GM18505 (cell line): ENCODE measurements around the gene KLHL1.
"Not testable (repeated sequence)": the region's sequence is repeated elsewhere in the genome, so short reads cannot be mapped to it uniquely, and the experiment has no call there.

ENCODE experiments used
- ATAC-seq: cut with Tn5 transposase; IDR thresholded peaks from one replicate; pipeline ENCODE4 v1.9.1; 2021; ENCODE audit not compliant: unreplicated experiment
- POLR2A ChIP-seq: IDR thresholded peaks from 4 replicates; pipeline ENCODE4 v1.6.1; 2011; ENCODE audit warnings: borderline replicate concordance; ENCODE audit not compliant: insufficient read depth, insufficient read length; ENCODE audit errors: extremely low read depth

The KLHL1 gene, protein sequence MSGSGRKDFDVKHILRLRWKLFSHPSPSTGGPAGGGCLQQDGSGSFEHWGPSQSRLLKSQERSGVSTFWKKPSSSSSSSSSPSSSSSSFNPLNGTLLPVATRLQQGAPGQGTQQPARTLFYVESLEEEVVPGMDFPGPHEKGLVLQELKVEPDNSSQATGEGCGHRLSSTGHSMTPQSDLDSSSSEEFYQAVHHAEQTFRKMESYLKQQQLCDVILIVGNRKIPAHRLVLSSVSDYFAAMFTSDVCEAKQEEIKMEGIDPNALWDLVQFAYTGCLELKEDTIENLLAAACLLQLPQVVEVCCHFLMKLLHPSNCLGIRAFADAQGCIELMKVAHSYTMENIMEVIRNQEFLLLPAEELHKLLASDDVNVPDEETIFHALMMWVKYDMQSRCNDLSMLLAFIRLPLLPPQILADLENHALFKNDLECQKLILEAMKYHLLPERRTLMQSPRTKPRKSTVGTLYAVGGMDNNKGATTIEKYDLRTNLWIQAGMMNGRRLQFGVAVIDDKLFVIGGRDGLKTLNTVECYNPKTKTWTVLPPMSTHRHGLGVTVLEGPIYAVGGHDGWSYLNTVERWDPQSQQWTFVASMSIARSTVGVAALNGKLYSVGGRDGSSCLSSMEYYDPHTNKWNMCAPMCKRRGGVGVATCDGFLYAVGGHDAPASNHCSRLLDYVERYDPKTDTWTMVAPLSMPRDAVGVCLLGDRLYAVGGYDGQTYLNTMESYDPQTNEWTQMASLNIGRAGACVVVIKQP

DNA sequence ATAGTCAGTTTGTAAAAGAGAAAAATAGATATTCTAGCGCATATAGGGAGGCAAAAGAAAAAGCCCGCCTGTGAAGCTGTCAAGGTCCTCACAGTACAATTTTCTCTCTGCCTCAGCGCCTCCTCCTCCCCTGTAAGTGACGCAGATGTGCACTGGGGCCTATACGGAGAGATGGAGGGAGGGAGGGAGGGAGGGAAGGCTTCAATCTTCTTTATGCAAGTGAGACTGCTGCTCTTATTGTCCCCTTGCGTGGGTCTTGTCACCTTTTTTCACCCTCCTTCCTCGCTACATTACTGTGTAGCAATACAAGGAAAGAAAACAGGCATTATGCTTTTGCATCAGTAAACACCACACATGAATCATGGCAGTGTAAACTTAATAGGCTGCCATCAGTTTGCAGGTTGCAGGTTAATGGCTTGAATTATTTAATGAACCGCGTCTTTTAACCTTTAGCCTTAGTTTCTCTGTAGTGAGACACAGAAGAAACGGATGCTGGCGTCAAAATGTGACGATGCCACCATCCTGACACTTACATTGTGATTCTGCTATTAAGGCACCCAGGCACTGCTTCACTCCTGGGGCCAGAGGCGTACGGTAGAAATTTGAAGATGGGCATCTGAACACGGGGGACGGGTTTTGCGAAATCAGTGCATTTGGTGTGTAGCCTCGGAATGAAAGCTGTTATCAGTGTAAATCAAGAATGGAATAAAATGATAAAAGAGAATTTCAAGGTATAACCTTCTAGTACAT is at the start of gene KLHL1:
TSS of gene KLHL1 (minus strand) at position 97 of the 750 bp plus-strand sequence. CDS start 753 bp downstream, outside the sequence.
- no peak for TF ChIP-seq POLR2A
- ATAC-seq, result no peak

DNA sequence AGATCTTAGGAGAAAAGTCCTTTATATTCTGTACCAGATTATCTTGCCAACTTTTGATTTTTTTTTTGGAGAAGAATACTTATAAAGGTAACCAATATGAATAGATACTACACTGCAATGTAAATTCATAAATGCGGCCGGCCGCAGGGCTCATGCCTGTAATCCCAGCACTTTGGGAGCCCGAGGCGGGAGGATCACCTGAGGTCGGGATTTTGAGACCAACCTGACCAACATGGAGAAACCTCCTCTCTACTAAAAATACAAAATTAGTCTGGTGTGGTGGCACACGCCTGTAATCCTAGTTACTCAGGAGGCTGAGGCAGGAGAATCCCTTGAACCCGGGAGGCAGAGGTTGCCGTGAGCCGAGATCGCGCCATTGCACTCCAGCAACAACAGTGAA is 34.4 kb upstream of the KLHL1 start:
- not testable (repeated sequence) for ATAC-seq

DNA sequence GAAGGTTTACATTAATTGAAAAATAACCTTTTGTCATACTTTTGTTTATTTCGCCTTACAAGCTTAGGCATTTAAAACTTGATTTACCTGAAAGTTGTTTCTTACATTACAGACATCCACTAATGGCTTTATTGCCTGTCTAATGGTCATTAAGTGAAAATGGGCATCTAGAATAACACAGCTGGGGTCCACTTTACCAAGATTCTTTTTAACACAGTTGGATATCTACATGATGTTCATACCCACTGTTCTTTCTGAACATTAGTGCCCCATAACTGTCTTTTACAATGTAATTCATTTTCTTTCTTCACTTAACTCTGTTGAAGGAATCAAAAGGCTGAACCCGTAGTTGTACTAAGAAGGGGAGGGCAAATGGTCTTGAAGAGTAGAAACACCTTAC is 19.8 kb upstream of the KLHL1 start:
- ATAC-seq, result no peak
- no peak for TF ChIP-seq POLR2A

DNA sequence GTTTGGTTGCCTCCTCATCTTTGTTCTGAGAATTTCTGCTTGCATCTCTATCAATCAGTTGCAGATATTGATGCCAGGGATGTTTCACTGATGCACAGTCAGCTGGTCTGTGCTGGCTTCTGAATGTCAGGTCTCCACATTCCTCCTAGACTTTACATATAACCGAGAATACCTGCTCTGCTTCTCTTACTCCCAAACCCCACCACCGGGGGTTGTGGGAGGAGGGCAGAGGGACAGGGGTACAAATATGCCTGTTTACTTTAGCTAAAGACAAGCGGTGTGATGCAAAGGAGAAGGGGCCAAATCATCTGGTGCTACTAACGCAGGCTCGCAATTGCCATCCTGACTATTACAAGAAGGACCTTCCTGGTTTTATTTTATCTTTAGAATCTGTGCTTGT is 17.4 kb upstream of the KLHL1 start:
- no peak for ATAC-seq

DNA sequence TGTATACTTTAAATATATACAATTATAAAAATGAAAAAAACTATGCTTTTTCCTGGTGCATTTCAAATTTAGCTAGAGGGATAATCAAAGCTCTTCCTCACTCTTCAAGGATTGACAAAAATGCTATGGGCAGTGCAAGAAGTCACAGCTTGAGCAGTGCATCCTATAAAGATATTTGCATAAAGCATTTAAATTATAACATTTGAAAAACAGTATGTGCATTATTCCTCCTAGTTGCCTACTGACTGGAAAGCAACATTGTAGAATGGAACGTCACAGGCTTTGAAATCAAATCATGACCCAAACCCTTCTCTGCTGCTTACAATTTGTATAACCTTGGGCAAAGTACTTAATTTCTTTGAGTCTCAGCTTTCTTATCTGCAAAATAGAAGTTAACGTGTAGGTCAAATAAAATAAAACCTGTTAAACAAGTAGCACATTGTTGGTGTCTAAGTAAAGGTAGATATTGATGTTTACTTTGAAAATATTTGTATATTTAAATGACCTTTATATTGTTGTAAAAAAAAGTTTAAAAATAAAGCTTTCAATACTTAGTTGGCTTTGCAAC is 9.2 kb upstream of the KLHL1 start:
- TF ChIP-seq POLR2A, result no peak
- ATAC-seq, result no peak

More for the DNA sequence above, 17.4 kb upstream of the KLHL1 start:
- TF ChIP-seq POLR2A, result no peak

DNA sequence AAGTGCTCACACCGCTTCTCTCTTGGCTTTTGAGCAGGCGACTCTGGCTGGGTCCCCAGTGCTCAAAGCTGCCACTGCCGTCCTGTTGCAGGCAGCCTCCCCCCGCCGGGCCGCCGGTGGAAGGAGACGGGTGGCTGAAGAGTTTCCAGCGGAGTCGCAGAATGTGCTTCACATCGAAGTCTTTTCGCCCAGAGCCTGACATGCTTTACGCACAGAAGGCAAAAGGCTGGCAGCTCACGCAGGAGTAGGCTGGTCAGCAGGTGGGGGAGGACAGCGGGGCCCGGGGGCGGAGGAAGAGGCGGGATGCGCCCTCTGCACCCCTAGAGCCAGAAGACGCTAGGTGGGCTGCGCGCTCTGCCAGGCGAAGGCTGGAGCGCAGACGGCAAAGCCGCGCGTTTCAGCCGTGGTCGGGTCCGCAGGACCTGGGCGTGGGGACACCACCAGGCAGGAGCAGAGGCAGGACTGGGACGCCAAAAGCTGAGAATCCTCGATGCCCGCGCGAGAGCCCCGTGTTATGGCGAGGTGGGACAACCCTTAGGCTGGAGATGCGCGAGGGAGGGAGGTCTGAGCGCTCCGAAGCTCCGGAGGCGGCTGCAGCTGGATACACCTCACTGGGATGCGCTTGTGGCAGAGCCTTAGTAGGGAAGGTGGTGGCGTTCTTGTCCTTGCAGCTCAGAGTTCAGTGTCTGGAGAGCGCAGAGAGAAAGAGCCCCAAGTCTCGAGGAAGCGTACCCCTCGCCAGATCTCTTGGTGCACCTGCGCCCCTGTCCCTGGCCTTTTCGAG is 562 bp downstream of the KLHL1 start, which contains the start of gene ATXN8OS:
TSS of gene ATXN8OS (plus strand) at position 329 of the 784 bp plus-strand sequence.
- no peak for ATAC-seq
- no peak for TF ChIP-seq POLR2A

DNA sequence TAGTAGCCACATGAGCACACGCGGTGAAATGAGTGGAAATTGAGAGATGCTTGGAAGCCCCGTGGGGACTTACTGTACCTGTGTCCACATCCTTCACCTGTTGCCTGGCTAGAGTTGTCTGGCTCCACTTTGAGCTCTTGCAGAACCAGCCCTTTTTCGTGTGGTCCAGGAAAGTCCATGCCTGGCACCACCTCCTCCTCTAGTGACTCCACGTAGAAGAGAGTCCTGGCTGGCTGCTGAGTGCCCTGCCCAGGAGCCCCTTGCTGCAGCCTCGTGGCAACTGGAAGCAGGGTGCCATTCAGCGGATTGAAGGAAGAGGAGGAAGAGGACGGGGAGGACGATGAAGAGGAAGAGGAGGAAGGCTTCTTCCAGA is 1.1 kb downstream of the KLHL1 start:
- TF ChIP-seq POLR2A, result no peak
- no peak for ATAC-seq

DNA sequence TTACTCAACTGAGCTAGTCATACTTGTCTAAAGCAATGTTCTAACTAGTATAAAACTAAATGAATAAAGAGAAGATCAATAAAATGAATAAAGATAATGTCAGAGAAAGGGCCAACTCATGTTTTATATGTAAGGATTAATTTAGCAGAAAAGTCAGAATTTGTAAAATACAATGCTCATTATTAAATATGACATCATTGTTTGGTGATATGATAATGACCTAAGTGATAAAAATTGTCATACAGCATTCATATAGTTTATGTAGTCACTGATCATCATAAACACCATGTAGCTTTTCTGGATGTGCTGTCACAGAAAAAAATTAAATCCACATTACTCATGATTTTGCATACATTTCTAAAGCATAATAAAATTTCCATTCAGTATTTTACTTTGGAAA is 3.8 kb downstream of the KLHL1 start:
- TF ChIP-seq POLR2A, result no peak
- no peak for ATAC-seq

DNA sequence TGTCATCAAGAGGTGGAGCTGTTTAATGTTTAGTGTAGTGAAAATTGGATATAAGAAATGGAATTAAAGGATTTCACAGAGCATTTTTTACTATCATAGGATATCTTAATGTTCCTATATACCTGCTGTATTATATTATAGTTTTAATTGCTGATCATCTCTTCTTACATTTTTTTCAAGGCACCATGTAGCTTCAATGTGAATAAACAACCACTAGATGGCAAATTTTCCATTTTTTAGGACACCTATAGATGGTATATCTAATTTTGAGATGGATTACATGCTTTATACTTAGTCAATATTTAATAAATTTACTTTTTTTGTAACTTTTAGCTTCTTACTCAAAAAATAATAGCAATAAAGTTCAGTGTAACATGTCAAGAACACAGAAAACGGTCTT is 9.6 kb downstream of the KLHL1 start:
- ATAC-seq, result no peak
- TF ChIP-seq POLR2A, result no peak

DNA sequence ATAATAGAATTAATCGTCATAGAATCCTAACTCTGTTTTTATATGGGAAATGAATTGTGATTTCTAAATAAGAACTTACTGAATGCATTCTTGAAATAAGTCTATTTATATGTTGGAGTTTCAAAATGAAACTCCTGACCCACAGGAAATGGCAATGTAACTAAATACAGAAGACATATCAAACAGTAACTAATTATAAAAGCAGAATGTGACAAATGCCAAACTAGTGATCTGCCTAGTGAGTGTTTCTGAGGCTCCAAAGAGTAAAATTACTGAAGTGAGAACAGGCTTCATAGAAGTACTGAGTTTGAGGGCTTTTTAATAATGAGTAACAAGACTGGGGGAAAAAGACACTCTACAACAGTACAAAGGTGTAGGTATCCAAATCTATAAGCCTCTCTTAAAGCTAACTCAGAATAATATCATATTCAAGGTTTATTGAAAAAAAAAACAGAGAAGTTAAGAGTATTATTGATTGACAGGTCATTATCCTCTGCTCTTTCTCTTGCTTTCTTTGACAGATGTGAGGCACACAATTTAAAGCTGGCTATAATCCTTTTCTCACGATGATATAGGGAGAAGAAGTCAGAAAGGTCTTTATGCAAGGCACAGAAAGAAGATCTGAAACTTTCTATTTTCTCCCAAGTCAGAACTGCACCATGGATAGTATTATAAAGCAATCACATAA is 18.1 kb downstream of the KLHL1 start:
- no peak for TF ChIP-seq POLR2A
- peak; percentile 80 for ATAC-seq

DNA sequence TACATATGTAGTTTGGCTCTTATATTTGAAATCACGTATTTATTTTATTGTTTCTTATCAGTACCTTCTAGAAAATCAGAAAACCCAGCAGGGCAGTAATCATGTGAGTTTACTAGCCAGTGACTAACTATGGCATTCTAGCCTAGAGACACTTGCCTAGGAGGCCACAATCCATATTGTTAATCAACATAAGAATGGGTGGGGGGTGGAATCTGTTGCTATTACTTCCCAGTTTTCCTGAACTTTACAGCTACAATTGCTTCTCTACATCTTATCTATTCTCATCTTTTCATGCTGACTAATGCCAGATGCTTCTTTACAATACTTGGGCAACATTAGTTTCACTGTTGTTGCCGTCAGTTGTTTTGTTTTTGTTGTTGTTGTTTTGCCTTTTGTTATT is 19.3 kb downstream of the KLHL1 start:
- TF ChIP-seq POLR2A, result no peak
- no peak for ATAC-seq

DNA sequence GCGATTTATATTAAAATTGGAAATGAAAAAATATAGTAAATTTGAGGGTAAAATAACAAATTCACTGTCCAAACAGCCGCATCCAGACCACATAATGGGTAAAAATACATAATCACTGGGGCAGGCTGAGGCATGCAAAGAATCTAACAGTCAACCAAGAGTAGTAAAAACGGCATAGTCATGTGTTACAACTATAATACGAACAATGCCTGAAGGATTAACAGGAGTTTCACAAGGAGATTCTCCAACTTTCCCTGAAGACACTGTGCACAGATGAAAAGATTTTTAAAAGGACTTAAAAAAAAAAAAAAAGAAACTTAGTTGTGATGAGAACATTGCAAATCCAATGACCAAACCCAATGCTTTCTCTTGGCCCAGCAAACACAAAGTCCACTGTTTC is 21.0 kb downstream of the KLHL1 start:
- no peak for ATAC-seq
- TF ChIP-seq POLR2A, result no peak

DNA sequence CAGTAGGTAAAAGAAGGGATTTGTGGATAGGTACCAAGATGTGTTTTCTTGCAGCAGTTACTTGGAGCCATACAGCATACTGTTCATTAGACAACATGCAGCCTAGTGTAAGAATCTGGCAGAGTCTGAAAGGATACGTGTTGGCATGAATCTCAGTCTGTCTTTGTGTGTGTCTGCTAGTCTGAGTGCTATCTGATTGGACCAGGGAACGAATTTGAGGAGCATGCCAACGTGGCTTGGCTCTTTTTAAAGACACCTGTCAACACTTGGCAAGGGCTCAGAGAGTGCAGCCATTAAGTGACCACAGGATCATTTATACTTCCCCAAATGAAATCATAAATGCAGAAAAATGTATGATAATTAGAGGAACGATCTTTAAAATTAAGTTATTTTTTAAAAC is 28.2 kb downstream of the KLHL1 start:
- ATAC-seq, result no peak
- no peak for TF ChIP-seq POLR2A

DNA sequence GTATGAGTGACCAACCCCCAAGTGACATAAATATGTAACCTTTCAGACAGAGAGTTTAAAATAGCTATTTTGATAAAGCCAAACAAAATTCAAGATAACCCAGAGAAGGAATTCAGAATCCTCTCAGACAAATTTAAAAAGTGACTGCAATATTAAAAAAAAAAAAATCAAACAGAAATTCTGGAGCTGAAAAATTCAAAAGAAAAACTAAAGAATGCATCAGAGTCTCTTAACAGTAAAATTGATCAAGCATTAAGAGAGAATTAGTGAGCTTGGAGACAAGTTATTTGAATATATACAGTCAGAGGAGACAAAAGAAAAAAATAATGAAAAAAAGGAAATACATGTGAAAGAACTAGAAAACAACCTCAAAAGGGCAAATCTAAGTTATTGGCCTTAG is 53.7 kb downstream of the KLHL1 start:
- no peak for ATAC-seq
- no peak for TF ChIP-seq POLR2A
